PC-3 (cell line): ENCODE data around the gene LRRC71. TPM values are rescaled to one million over a fixed set of nuclear protein-coding genes. Genes with fewer than 3 reads are reported as not detected.

Source experiments
- ATAC-seq: fragments of 200-7000 bp; cut with Tn5 transposase; 2 replicates; pipeline ENCODE4 v1.9.1; 2020; ENCODE audit warnings: mild to moderate bottlenecking, moderate library complexity
- BruUV-seq: library from RNA; stranded (reverse); fragments of 400-500 nt; replicated peaks from 2 replicates; lab custom pipeline; 2021; lab: Mats Ljungman, UMichigan
- CTCF ChIA-PET: fragments of 300-600 bp; sonication (Branson Sonifier 250); formaldehyde crosslinking; loops from one replicate; lab custom pipeline; 2022; ENCODE audit warnings: antibody characterized with exemption; lab: Charles Lee
- POLR2A ChIA-PET: fragments of 300-600 bp; sonication (Branson Sonifier 250); formaldehyde crosslinking; loops from one replicate; lab custom pipeline; 2022; ENCODE audit warnings: antibody characterized with exemption; ENCODE audit not compliant: unreplicated experiment; lab: Charles Lee
- DNase-seq: peaks from one replicate; pipeline ENCODE4 v3.0.0-alpha.2; 2015
- H2AFZ ChIP-seq: fragments of 300-600 bp; sonication (generic); 2 replicates; pipeline ENCODE4 v1.6.0; 2016; ENCODE audit warnings: antibody characterized with exemption, low read length
- H3F3A ChIP-seq: fragments of 300-600 bp; sonication (generic); one replicate; pipeline ENCODE4 v1.6.0; 2017; ENCODE audit warnings: antibody characterized with exemption, low read length, control low read depth, mild to moderate bottlenecking; ENCODE audit not compliant: unreplicated experiment
- H3K27ac ChIP-seq: fragments of 300-600 bp; sonication (generic); 2 replicates; pipeline ENCODE4 v1.5.1; 2016; ENCODE audit warnings: mild to moderate bottlenecking, low read length
- H3K27me3 ChIP-seq: fragments of 300-600 bp; sonication (generic); 2 replicates; pipeline ENCODE4 v1.6.1; 2016; ENCODE audit warnings: low read length, mixed read lengths
- H3K36me3 ChIP-seq: fragments of 300-600 bp; sonication (generic); 2 replicates; pipeline ENCODE4 v1.6.1; 2016; ENCODE audit warnings: low read depth, mixed run types, low read length, mixed read lengths
- H3K4me1 ChIP-seq: fragments of 300-600 bp; sonication (generic); 2 replicates; pipeline ENCODE4 v1.5.1; 2016; ENCODE audit warnings: low read length; ENCODE audit not compliant: insufficient read depth
- H3K4me2 ChIP-seq: fragments of 300-600 bp; sonication (generic); 2 replicates; pipeline ENCODE4 v1.6.0; 2016; ENCODE audit warnings: low read length
- H3K4me3 ChIP-seq: fragments of 300-600 bp; sonication (generic); 2 replicates; pipeline ENCODE4 v1.5.1; 2016; ENCODE audit warnings: mild to moderate bottlenecking, low read length, mixed read lengths
- H3K79me2 ChIP-seq: fragments of 300-600 bp; sonication (generic); 2 replicates; pipeline ENCODE4 v1.6.1; 2017; ENCODE audit warnings: low read length, mixed read lengths
- H3K9ac ChIP-seq: fragments of 300-600 bp; sonication (generic); 2 replicates; pipeline ENCODE4 v1.6.0; 2016; ENCODE audit warnings: mild to moderate bottlenecking, low read length
- H3K9me2 ChIP-seq: fragments of 300-600 bp; sonication (generic); replicated peaks from 2 replicates; pipeline ENCODE4 v1.6.1; 2016; ENCODE audit warnings: mixed run types, low read length, mixed read lengths
- H3K9me3 ChIP-seq: fragments of 300-600 bp; sonication (generic); 2 replicates; pipeline ENCODE4 v1.6.1; 2016; ENCODE audit warnings: low read length, mixed read lengths
- H4K20me1 ChIP-seq: fragments of 300-600 bp; sonication (generic); 2 replicates; pipeline ENCODE4 v1.6.1; 2016; ENCODE audit warnings: low read length, mixed read lengths
- EZH2 ChIP-seq: fragments of 300-600 bp; sonication (generic); IDR thresholded peaks from one replicate; pipeline ENCODE4 v1.6.1; 2017; ENCODE audit warnings: antibody characterized with exemption, mild to moderate bottlenecking, low read length; ENCODE audit not compliant: unreplicated experiment
- EZH2phosphoT487 ChIP-seq: fragments of 300-600 bp; sonication (generic); IDR thresholded peaks from 2 replicates; pipeline ENCODE4 v1.6.1; 2018; ENCODE audit warnings: mild to moderate bottlenecking, antibody characterized with exemption, low read length, borderline replicate concordance
- intact Hi-C: fragments of 100-400 bp; cut with micrococcal nuclease; formaldehyde crosslinking; loops from 2 replicates; pipeline ENCODE4 v1.9.0; 2023
- total RNA-seq: library from RNA; depleted of rRNA; stranded (reverse); fragments of >200 nt; gene quantifications from 2 replicates; pipeline ENCODE4 v1.2.3, GENCODE V29; 2014
- TF ChIP-seq, protein P1 (sequence below): fragments of 300-600 bp; sonication (generic); conservative IDR thresholded peaks from 2 replicates; pipeline ENCODE4 v1.5.1; 2017; ENCODE audit warnings: antibody characterized with exemption, low read depth, mild to moderate bottlenecking, low read length

The LRRC71 gene
- total RNA-seq, 1 experiment from 2014 or later, result 0.11 TPM

DNA sequence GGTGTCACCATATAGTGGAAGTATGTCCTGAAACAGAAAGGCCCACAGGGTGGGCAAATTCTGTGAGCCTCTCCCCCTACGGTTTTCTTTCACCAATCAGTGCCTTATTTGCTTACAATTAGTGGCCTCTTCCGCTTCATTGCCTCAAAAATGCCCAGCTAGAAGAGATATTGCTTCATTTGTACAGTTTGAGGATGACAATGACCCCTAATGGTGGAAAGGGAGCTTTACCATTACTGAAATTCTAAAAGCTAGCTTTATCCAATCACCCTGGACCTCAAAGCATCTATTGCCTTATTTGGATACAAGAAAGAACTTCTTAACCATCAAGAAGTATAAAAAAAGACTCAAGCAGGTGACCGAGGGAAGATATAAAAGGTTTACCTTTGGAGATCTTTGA is 49.6 kb downstream of the LRRC71 start:
- Histone ChIP-seq H3K4me3 (no peak overlapping the region), H3K9ac (no peak overlapping the region), H3F3A (no peaks in the 10 kb centered on the region), H3K27ac (no peak overlapping the region), H3K4me2 (no peak overlapping the region), H3K9me2 (no peaks in the 10 kb centered on the region), H3K9me3 (no peaks in the 10 kb centered on the region), H3K36me3 (peaks cover 25% of the 10 kb centered on the region), H2AFZ (no peak overlapping the region), H3K79me2 (no peaks in the 10 kb centered on the region), H3K4me1 (no peaks in the 10 kb centered on the region), H3K27me3 (no peaks in the 10 kb centered on the region), H4K20me1 (no peaks in the 10 kb centered on the region)
- intact Hi-C loops, result no loop called here
- DNase-seq (peak; percentile 24), ATAC-seq (peak; percentile 18; the same call in 1 of the 2 replicates)
- TF ChIP-seq, protein P1, sequence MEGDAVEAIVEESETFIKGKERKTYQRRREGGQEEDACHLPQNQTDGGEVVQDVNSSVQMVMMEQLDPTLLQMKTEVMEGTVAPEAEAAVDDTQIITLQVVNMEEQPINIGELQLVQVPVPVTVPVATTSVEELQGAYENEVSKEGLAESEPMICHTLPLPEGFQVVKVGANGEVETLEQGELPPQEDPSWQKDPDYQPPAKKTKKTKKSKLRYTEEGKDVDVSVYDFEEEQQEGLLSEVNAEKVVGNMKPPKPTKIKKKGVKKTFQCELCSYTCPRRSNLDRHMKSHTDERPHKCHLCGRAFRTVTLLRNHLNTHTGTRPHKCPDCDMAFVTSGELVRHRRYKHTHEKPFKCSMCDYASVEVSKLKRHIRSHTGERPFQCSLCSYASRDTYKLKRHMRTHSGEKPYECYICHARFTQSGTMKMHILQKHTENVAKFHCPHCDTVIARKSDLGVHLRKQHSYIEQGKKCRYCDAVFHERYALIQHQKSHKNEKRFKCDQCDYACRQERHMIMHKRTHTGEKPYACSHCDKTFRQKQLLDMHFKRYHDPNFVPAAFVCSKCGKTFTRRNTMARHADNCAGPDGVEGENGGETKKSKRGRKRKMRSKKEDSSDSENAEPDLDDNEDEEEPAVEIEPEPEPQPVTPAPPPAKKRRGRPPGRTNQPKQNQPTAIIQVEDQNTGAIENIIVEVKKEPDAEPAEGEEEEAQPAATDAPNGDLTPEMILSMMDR, result peak; percentile 53
- no peak for TF ChIP-seq EZH2phosphoT487
- CTCF ChIA-PET, result interaction anchor here (1.6 kb wide), 1 partner anchor 42 kb away, joined by 5 read pairs; no protein-coding TSS in a partner anchor
- POLR2A ChIA-PET, result interaction anchor here (0.6 kb wide), 1 partner anchor 467 kb away, joined by 5 read pairs; no protein-coding TSS in a partner anchor
- BruUV-seq, result no TSS peak

DNA sequence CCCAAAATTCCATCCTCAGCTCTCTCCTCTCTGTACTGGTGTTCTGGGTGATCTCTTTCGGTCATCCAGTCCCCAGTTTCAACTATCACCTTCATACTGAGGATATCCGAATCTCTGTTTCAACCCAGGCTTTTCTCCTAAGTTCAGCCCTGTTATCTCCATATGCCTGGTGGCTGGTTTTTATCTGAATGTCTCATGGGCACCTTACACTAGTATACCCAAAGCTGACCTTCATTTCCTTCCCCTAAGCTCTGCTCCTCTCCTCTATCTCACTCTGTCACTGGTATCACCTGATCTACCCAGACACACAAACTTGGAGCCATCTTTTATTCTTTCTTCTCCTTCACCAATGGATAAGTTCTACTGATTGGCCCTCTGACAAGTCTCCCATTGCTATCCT is 53.0 kb downstream of the LRRC71 start:
- DNase-seq (no peak), ATAC-seq (no peak)
- H3K4me2 ChIP-seq, result no peak overlapping the region
- no peaks in the 10 kb centered on the region for H3K9me3 ChIP-seq
- no peaks in the 10 kb centered on the region for H3K79me2 ChIP-seq
- no peak overlapping the region for H3K27ac ChIP-seq
- H3K9me2 ChIP-seq, result no peaks in the 10 kb centered on the region
- TF ChIP-seq, protein P1, result no peak
- no peak for TF ChIP-seq EZH2phosphoT487
- no peak for TF ChIP-seq EZH2
- CTCF ChIA-PET, result no interaction called here
- POLR2A ChIA-PET, result no interaction called here
- H3K4me3 ChIP-seq, result no peak overlapping the region
- no TSS peak for BruUV-seq
- no peaks in the 10 kb centered on the region for H3K27me3 ChIP-seq
- no peaks in the 10 kb centered on the region for H3K4me1 ChIP-seq
- no peaks in the 10 kb centered on the region for H4K20me1 ChIP-seq
- peaks cover 45% of the 10 kb centered on the region for H3K36me3 ChIP-seq
- no peak overlapping the region for H3K9ac ChIP-seq
- intact Hi-C loops, result no loop called here
- H2AFZ ChIP-seq, result no peak overlapping the region
- H3F3A ChIP-seq, result no peaks in the 10 kb centered on the region

DNA sequence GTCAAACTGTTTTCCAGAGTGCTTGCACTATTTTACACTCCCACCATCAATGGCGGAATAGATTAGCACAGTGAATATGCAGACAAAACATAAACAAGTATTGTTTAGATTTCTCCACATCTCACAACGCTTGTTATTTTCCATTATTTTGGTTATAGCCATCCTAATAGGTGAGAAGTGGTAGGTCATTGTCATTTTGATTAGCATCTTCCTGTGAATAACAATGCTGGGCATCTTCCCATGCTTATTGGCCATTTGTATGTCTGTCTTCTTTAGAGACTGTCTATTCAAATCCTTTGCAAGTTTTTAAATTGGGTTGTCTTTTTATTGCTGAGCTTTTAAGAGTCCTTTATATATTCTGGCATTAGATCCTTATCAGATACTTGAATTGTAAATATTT is 54.7 kb downstream of the LRRC71 start:
- Histone ChIP-seq H3K4me1 (no peaks in the 10 kb centered on the region), H3F3A (no peaks in the 10 kb centered on the region), H3K27me3 (no peaks in the 10 kb centered on the region), H2AFZ (no peak overlapping the region), H3K4me2 (no peak overlapping the region), H3K36me3 (peaks cover 42% of the 10 kb centered on the region), H3K9me2 (no peaks in the 10 kb centered on the region), H3K4me3 (no peak overlapping the region), H3K79me2 (no peaks in the 10 kb centered on the region), H3K9me3 (no peaks in the 10 kb centered on the region), H3K27ac (no peak overlapping the region), H4K20me1 (no peaks in the 10 kb centered on the region), H3K9ac (no peak overlapping the region)
- POLR2A ChIA-PET, result no interaction called here
- DNase-seq (no peak), ATAC-seq (no peak)
- CTCF ChIA-PET, result no interaction called here
- intact Hi-C loops, result no loop called here
- TF ChIP-seq EZH2phosphoT487 (no peak), EZH2 (no peak)
- TF ChIP-seq, protein P1, result no peak
- BruUV-seq, result no TSS peak
